Activated CD8-positive, alpha-beta memory T cell treated with anti-CD3 and anti-CD28 coated beads for 36 hours (primary cell): ENCODE results near the gene ZNF264. TPM values are rescaled to one million over a fixed set of nuclear protein-coding genes. Genes with fewer than 3 reads are reported as not detected.
"Not testable (repeated sequence)": the region's sequence is repeated elsewhere in the genome, so short reads cannot be mapped to it uniquely, and the experiment has no call there.

Experiments used
- CTCF ChIA-PET: fragments of 350-600 bp; sonication (Branson Sonifier 250); formaldehyde crosslinking; loops from one replicate; lab custom pipeline; 2021; ENCODE audit warnings: antibody characterized with exemption; lab: Charles Lee
- POLR2A ChIA-PET: fragments of 350-600 bp; sonication (Branson Sonifier 250); formaldehyde crosslinking; loops from one replicate; lab custom pipeline; 2021; ENCODE audit warnings: antibody characterized with exemption; lab: Charles Lee
- total RNA-seq, 2 experiments: library from RNA; stranded (reverse); gene quantifications; one replicate each; pipeline ENCODE4 v1.2.3, GENCODE V29; 2021

ZNF264 gene
- total RNA-seq, 2 experiments from 2014 or later = 22.0 to 22.1 TPM

DNA sequence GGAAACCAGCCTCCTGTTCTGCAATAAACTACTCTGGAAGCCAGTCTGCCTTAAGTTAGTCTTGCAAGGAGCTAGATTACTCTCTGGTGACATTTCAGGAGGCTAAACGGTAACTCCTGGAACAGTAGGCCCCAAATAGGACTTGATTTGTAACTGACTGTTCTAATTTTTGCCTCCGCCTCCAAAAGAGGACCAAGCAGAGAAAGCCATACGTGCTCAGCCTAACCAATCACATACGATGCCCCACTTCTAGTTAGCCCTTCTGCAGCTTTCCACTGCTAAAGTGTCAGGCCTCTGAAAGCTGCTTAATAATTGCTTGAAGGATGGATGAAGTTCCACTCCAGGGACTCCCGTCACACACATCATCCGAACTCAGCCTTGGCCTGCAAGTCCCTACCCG lies 49.9 kb downstream of the ZNF264 start:
- ChIA-PET CTCF (no interaction called here), POLR2A (interaction anchor here (1.0 kb wide), 1 partner anchor 80 kb away, joined by 3 read pairs; no protein-coding TSS in a partner anchor)

GRCh38 chr19:57242821-57243220 lies 51.5 kb downstream of the ZNF264 start:
- ChIA-PET POLR2A (no interaction called here), CTCF (no interaction called here)

GRCh38 chr19:57244513-57244912 lies 53.2 kb downstream of the ZNF264 start:
- POLR2A ChIA-PET = no interaction called here

GRCh38 chr19:57245066-57245465 lies 53.8 kb downstream of the ZNF264 start:
- POLR2A ChIA-PET = no interaction called here
- CTCF ChIA-PET = no interaction called here

More at GRCh38 chr19:57244513-57244912, 53.2 kb downstream of the ZNF264 start:
- CTCF ChIA-PET = interaction anchor here (0.7 kb wide), 1 partner anchor 570 kb away, joined by 7 read pairs; the partner anchor contains the start of gene ZNF552

- ChIA-PET CTCF (no interaction called here), POLR2A (no interaction called here)
Measured at GRCh38 chr19:57245959-57246358, 54.7 kb downstream of the ZNF264 start.

DNA sequence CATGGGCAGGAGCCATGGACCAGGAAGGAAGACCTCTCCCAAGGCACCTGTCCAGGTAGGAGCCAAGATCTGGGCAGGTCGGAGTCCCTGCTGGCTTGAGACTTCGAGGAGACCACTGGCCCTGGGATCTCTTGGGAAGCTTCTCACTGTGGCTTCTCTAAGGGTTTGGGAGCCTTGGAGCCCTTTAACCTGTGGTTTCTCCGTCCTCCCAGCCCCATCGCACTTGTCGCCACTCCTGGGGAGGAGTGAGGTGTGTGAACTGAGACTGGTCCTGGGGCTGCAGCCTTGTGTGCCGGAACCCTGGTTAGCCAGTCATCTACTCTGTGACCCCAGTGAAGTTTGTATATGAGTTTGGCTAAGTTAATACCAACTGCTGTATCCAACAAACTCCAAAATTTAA lies 57.3 kb downstream of the ZNF264 start:
- POLR2A ChIA-PET = no interaction called here
- CTCF ChIA-PET = interaction anchor here (0.8 kb wide), 1 partner anchor 65 kb away, joined by 3 read pairs; no protein-coding TSS in a partner anchor

GRCh38 chr19:57249329-57249728 lies 58.0 kb downstream of the ZNF264 start:
- CTCF ChIA-PET = no interaction called here
- POLR2A ChIA-PET = no interaction called here

DNA sequence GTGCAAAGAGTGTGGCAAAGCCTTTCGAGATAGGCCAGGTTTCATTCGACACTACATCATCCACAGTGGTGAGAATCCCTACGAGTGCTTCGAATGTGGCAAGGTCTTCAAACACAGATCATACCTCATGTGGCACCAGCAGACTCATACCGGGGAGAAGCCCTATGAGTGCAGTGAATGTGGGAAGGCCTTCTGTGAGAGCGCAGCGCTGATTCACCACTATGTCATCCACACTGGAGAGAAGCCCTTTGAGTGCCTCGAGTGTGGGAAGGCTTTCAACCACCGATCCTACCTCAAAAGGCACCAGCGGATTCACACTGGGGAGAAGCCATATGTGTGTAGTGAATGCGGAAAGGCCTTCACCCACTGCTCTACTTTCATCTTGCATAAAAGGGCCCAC lies 62.5 kb downstream of the ZNF264 start:
- CTCF ChIA-PET, POLR2A ChIA-PET: not testable (repeated sequence)

DNA sequence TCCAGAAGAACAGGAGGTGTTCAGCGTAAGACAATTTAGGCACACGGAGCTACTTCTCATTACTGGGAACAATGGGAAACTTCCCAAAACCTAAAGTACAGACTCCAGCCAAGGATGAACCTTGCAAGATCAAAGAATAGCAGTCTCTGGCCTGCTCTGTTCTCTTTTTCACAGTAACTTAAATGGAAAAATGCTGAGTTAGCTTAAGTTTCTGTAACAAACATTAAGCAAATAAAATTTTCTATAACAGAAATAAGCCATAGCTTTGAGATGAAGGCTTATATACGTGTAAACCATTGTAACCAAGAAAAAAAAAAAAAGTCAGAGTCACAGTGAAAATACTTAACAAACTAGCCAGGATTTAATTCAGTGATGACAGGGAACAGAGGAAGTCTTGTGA lies 70.7 kb downstream of the ZNF264 start:
- CTCF ChIA-PET = no interaction called here
- POLR2A ChIA-PET = no interaction called here

- CTCF ChIA-PET = interaction anchor here (0.9 kb wide), 1 partner anchor 24 kb away, joined by 3 read pairs; no protein-coding TSS in a partner anchor
- POLR2A ChIA-PET = interaction anchor here (0.5 kb wide), 1 partner anchor 601 kb away, joined by 10 read pairs; no protein-coding TSS in a partner anchor
Measured at GRCh38 chr19:57263244-57263741, 72.0 kb downstream of the ZNF264 start.

- ChIA-PET POLR2A (no interaction called here), CTCF (interaction anchor here (1.0 kb wide), 1 partner anchor 43 kb away, joined by 3 read pairs; no protein-coding TSS in a partner anchor)
Measured at GRCh38 chr19:57267291-57267690, 76.0 kb downstream of the ZNF264 start.

DNA sequence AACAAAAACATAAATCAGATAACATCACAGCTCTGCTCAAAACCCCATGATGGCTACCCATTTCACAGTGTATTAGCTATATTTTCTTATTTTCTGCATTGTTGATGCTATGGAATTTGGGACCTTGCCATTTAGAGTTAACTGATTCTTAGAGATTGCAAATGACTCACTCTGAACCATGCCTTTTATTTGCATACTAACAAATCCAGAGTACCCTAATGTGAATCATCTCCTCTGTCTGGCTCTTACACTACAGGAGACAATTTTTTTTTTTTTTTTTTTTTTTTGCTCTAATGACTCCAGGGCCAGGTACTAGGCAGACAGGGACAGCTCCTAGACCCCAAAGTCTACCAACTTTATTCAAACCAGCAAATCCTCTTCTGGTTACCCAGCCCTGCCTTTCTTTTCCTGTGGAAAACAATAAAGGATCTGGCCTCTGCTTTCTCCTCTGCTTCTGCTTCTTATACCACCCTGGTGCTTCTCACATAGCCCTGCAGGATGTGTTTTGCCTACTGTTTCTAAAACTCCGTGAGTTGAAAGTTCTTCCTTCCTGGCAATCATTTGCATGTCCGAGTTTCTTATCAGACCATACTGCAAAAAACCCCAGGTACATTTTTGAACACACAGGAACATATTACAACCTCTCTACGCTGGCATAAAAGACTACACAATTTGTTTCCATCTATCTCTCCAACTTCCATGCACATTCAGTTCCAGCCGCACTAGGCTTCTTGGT lies 78.4 kb downstream of the ZNF264 start:
- ChIA-PET POLR2A (no interaction called here), CTCF (no interaction called here)

DNA sequence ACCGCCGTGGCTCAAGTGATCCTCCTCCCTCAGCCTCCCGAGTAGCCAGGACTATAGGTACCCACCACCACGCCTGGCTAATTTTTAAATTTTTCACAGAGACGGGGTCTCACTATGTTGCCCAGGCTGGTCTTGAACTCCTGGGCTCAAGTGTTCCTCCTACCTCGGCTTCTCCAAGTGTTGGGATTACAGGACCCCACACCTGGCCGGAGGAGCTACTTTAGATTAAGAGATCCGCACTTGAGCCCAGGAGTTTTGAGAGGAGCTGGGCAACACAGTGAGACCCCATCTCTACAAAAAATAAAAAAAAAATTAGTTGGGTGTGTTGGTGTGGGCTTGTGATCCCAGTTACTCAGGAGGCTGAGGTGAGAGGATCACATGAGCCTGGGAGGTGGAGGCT lies 80.0 kb downstream of the ZNF264 start:
- POLR2A ChIA-PET = no interaction called here
- CTCF ChIA-PET = no interaction called here

Other genes with a start within 250 kb of the ZNF264 start
- gene USP29, start 71.5 kb upstream of the ZNF264 start, total RNA-seq = not detected
- gene ZIM3, start 46.3 kb upstream of the ZNF264 start, total RNA-seq = not detected
- gene DUXA, start 24.0 kb upstream of the ZNF264 start, total RNA-seq = not detected
- 1 to 10 TPM in 1 of 2 experiments, under 1 TPM in 1; 0.42 to 1.4 TPM for gene AURKC, start 39.5 kb downstream of the ZNF264 start, total RNA-seq
- 1 to 10 TPM; 8.8 to 9.5 TPM for gene ZNF805, start 49.1 kb downstream of the ZNF264 start, total RNA-seq
- gene ZNF460, start 89.0 kb downstream of the ZNF264 start, total RNA-seq = 10 to 100 TPM; 46.1 to 50.9 TPM
- gene ZNF543, start 129.0 kb downstream of the ZNF264 start, total RNA-seq = 1 to 10 TPM; 7.2 to 7.3 TPM
- 1 to 10 TPM; 8.9 to 9.7 TPM for gene ZNF304, start 159.8 kb downstream of the ZNF264 start, total RNA-seq
- 1 to 10 TPM; 5.6 to 7.1 TPM for gene TRAPPC2B, start 172.1 kb downstream of the ZNF264 start, total RNA-seq
- 1 to 10 TPM; 1.9 to 2.7 TPM for gene ZNF547, start 172.1 kb downstream of the ZNF264 start, total RNA-seq
- 10 to 100 TPM; 11.8 to 13.9 TPM for gene ZNF548, start 198.4 kb downstream of the ZNF264 start, total RNA-seq
- gene ZNF17, start 219.7 kb downstream of the ZNF264 start, total RNA-seq = 10 to 100 TPM in 1 of 2 experiments, 1 to 10 TPM in 1; 9.9 to 10.9 TPM
- gene ZNF749, start 243.8 kb downstream of the ZNF264 start, total RNA-seq = 10 to 100 TPM; 27.5 to 28.6 TPM